H1 (cell line): ENCODE data around the gene SLC35F5.

ENCODE experiments used
- ATF3 ChIP-seq: IDR thresholded peaks from 2 replicates; pipeline ENCODE4 v1.6.1; 2011; ENCODE audit warnings: low read depth, mild to moderate bottlenecking, low read length; ENCODE audit not compliant: insufficient read depth
- CTCF ChIP-seq, 3 experiments: IDR thresholded peaks; 1 replicate in 2 of 3; 2 replicates in 1 of 3; pipeline versions ENCODE4 v1.5.1 to v1.6.1; 2011; ENCODE audit warnings: low read length in 3 of 3, mild to moderate bottlenecking in 3 of 3, inconsistent platforms in 2 of 3, low read depth in 1 of 3, moderate library complexity in 1 of 3; ENCODE audit not compliant: insufficient read depth in 1 of 3; ENCODE audit errors: control extremely low read depth in 1 of 3
- GTF2F1 ChIP-seq: IDR thresholded peaks from 2 replicates; pipeline ENCODE4 v1.6.1; 2012; ENCODE audit warnings: low read depth, low read length, improper control_type of control experiment, borderline replicate concordance
- MAFK ChIP-seq: IDR thresholded peaks from 2 replicates; pipeline ENCODE4 v1.6.1; 2012; ENCODE audit warnings: low read depth, mild to moderate bottlenecking, improper control_type of control experiment, low read length
- NRF1 ChIP-seq: IDR thresholded peaks from 2 replicates; pipeline ENCODE4 v1.6.1; 2011; ENCODE audit warnings: mild to moderate bottlenecking, low read depth, low read length, improper control_type of control experiment
- POLR2A ChIP-seq, 2 experiments: IDR thresholded peaks; 1 replicate in 1 of 2; 2 replicates in 1 of 2; pipeline ENCODE4 v1.6.1; 2011; ENCODE audit warnings: low read depth in 2 of 2, low read length in 2 of 2, mild to moderate bottlenecking in 2 of 2; ENCODE audit errors: control extremely low read depth in 1 of 2
- RAD21 ChIP-seq, 2 experiments: IDR thresholded peaks in 1 of 2; conservative IDR thresholded peaks in 1 of 2; 2 replicates each; pipeline ENCODE4 v1.6.1; 2011; ENCODE audit warnings: low read depth in 2 of 2, low read length in 2 of 2, improper control_type of control experiment in 1 of 2, inconsistent platforms in 1 of 2, mild to moderate bottlenecking in 1 of 2, moderate library complexity in 1 of 2
- RXRA ChIP-seq: IDR thresholded peaks from 2 replicates; pipeline ENCODE4 v1.6.1; 2011; ENCODE audit warnings: low read depth, mild to moderate bottlenecking, low read length, moderate library complexity; ENCODE audit not compliant: insufficient read depth
- SAP30 ChIP-seq: fragments of 300-600 bp; sonication (generic); IDR thresholded peaks from 2 replicates; pipeline ENCODE4 v1.7.1; 2012; ENCODE audit warnings: low read length, moderate library complexity, mild to moderate bottlenecking, inconsistent platforms; ENCODE audit not compliant: insufficient read depth, insufficient replicate concordance
- SIN3A ChIP-seq, 2 experiments: IDR thresholded peaks in 1 of 2; conservative IDR thresholded peaks in 1 of 2; 2 replicates each; pipeline ENCODE4 v1.6.1; 2011 to 2012; ENCODE audit warnings: low read length in 2 of 2, improper control_type of control experiment in 1 of 2, low read depth in 1 of 2, mild to moderate bottlenecking in 1 of 2
- SRF ChIP-seq: IDR thresholded peaks from 2 replicates; pipeline ENCODE4 v1.6.1; 2011; ENCODE audit warnings: mild to moderate bottlenecking, low read depth, low read length, moderate library complexity
- ZNF274 ChIP-seq: IDR thresholded peaks from 2 replicates; pipeline ENCODE4 v1.7.0; 2012; ENCODE audit warnings: low read length, borderline replicate concordance; ENCODE audit errors: extremely low read depth

- TF ChIP-seq MAFK, result no peak
- no peak for TF ChIP-seq ZNF274
- TF ChIP-seq RAD21 (IDR thresholded peaks at IDR 0.05 in 1 of 2, conservative IDR thresholded peaks at IDR 0.05 in 1 of 2; ENCODE audit: low read depth in 2 of 2, low read length in 2 of 2), result no peak
- TF ChIP-seq NRF1, result no peak
- no peak for TF ChIP-seq CTCF (IDR thresholded peaks at IDR 0.05; ENCODE audit: control extremely low read depth in 1 of 3, insufficient read depth in 1 of 3, low read depth in 1 of 3, low read length in 3 of 3)
- no peak for TF ChIP-seq GTF2F1
- no peak for TF ChIP-seq RXRA
- no peak for TF ChIP-seq SIN3A (conservative IDR thresholded peaks at IDR 0.05 in 1 of 2, IDR thresholded peaks at IDR 0.05 in 1 of 2; ENCODE audit: low read depth in 1 of 2, low read length in 2 of 2)
- TF ChIP-seq SRF, result no peak
- TF ChIP-seq POLR2A (IDR thresholded peaks at IDR 0.05; ENCODE audit: control extremely low read depth in 1 of 2, low read depth in 2 of 2, low read length in 2 of 2), result no peak
- TF ChIP-seq ATF3, result no peak
- no peak for TF ChIP-seq SAP30
These were observed 43.5 kb downstream of the SLC35F5 start for GRCh38 chr2:113712941-113713340.
